ENCODE data around the gene OR10G6.
"Not testable (repeated sequence)": the region's sequence is repeated elsewhere in the genome, so short reads cannot be mapped to it uniquely, and the experiment has no call there.

OR10G6 gene

GRCh38 chr11:123995119-123995518 lies at the start of gene OR10G6:
Gene OR10G6 (minus strand): TSS chr11:123995161. CDS start chr11:123995161, 0 bp downstream.
- no peak for DNase-seq

- no peak for DNase-seq
Observed at GRCh38 chr11:124043420-124043819, 48.5 kb upstream of the OR10G6 start.

GRCh38 chr11:124041254-124041653 lies 46.3 kb upstream of the OR10G6 start, which contains the start of gene OR10G7:
Gene OR10G7 (minus strand): TSS chr11:124041325. CDS start chr11:124039001, 2,324 bp downstream.
- DNase-seq: no peak

GRCh38 chr11:124039557-124039956 lies 44.6 kb upstream of the OR10G6 start:
- no peak for DNase-seq

GRCh38 chr11:124036666-124037065 lies 41.7 kb upstream of the OR10G6 start:
- no peak for DNase-seq

- no peak for DNase-seq
Observed at GRCh38 chr11:124026498-124026897, 31.5 kb upstream of the OR10G6 start, which contains the start of gene OR10G8. Gene OR10G8 (plus strand): TSS chr11:124026798. CDS start chr11:124029623, 2,825 bp downstream.

- DNase-seq: not testable (repeated sequence)
Observed at GRCh38 chr11:124015837-124016236, 20.9 kb upstream of the OR10G6 start.

- no peak for DNase-seq
Observed at GRCh38 chr11:124012697-124013096, 17.7 kb upstream of the OR10G6 start, which contains the start of gene OR10G4. Gene OR10G4 (plus strand): TSS chr11:124012997. CDS start chr11:124015575, 2,578 bp downstream.

GRCh38 chr11:123979311-123979710 lies 15.7 kb downstream of the OR10G6 start:
- DNase-seq: no peak

GRCh38 chr11:123977731-123978347 lies 17.1 kb downstream of the OR10G6 start, which contains the start of gene OR10S1:
Gene OR10S1 (minus strand): TSS chr11:123977781. CDS start chr11:123977664, 117 bp downstream.
- DNase-seq: no peak

- no peak for DNase-seq
Observed at GRCh38 chr11:123976770-123977560, 18.0 kb downstream of the OR10G6 start.

- no peak for DNase-seq
Observed at GRCh38 chr11:123973816-123974215, 21.1 kb downstream of the OR10G6 start.

- no peak for DNase-seq
Observed at GRCh38 chr11:123956752-123957151, 38.2 kb downstream of the OR10G6 start.

- DNase-seq: no peak
Observed at GRCh38 chr11:123945132-123945531, 49.8 kb downstream of the OR10G6 start.

Measured in suppressor macrophage treated with lipopolysaccharide for 4 hours (primary cell).